AML-193 (cell line): Measurements from ENCODE around the gene TMCC1.
"Not testable (repeated sequence)": the region's sequence is repeated elsewhere in the genome, so short reads cannot be mapped to it uniquely, and the experiment has no call there.

Source experiments
- DNase-seq, 2 experiments: peaks; one replicate each; lab custom pipeline; 2025; lab: John Stamatoyannopoulos, UW

TMCC1 gene

DNA sequence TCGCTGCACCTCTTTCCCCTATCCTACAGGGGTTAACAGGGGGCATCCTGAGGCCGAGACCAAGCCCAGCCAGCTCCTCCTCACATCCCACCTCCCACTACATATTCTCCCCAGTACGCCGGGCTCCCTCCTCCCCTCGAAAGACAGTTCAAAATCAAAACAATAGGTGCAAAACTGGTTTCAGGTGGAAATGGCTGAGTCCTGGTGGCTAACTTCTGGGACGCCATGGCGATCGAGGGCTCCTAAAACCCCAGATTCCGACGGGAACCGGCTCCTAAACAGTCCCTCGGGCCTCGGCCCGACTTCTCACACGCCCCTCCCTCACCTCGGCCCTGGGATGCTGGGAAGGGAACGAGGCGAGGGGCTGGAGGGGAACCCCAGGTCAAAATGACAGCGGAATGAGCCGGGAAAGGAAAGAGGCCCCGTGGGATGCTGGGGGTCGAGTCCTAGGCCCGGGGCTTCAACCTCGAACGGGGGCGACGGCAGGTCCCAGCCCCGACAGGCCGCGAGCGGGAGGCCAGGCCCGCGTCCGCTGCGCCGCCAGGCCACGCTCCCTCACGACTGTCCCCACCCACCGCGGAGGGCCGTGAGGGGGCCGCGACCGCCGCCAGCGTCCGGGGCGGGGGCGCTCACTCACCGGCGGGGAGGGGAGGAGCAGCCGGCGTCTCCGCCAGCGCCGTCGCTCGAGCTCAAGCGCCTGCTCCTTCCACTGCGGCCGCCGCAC lies 492 bp downstream of the TMCC1 start:
- peak in 1 of 2 experiments; percentile 57 for DNase-seq

DNA sequence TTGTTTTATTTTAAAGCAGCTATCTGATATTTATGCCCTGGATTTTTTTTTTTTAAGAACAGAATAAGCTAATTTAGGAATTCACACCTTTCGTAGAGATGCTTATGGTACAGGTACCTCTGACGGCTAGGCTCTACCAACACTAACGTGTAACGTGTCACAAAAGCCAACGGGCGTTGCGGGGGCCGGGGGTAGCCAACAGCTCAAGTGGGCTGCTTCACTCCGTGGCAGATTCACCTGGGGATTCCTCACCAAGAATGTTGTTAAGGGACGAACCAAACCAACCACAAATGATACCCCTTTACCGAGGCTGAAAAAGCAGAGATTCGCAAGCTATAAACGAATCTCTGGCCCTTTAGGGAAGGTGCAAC lies 1.0 kb downstream of the TMCC1 start:
- DNase-seq, result no peak

DNA sequence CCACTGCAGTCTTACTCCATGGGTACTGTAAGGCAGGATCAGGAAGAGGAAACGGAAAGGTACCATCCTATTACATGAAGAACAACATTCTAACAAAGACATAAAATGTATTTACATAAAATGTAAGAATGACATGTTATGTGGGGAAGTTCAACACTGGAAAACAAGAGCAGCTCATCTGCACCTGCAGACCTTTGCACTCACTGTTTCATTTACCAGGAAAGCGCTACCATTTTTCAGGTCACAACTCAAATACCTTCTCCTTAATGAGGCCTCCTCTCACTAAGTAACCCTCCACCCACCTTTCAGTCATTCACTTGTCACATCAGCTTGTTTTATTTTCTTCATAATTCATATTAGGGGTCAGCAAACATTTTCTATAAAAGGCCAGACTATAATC lies 2.6 kb downstream of the TMCC1 start:
- no peak for DNase-seq

DNA sequence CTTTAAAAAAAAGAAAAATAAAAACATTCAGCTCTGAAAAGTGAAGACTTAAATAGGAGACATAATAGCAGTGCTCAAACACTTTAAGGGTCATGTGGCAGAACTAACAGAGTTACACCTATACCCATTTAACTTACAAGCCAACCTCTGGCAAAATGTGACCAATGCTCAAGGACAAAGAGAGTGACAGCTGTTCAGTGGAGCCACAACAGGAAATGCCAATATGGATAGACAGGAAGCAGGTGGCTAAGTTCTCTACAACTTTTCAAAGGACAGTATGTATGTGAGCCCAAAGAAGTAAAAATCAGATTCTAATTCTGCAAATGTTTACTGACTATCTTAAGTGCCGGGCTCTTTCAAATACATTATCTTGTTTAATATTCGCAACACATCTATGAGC lies 3.4 kb downstream of the TMCC1 start:
- peak; percentile 77 to 86 for DNase-seq

DNA sequence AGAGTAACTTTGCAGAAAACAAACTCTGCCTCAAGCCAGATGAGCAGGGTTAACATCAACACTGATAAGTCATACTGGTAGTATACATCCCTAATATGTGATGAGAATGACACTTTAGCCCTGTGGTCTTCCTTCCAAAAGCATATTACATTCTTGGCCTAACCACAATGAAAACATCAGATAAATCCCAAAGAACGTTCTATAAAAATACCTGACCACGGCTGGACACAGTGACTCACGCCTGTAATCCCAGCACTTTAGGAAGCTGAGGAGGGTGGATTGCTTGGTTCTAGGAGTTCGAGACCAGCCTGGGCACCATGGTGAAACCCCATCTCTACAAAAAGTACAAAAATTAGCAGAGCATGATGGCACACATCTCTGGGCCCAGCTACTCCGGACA lies 4.7 kb downstream of the TMCC1 start:
- DNase-seq, result no peak

GRCh38 chr3:129881261-129881660 lies 12.2 kb downstream of the TMCC1 start:
- no peak for DNase-seq

GRCh38 chr3:129878355-129878754 lies 15.2 kb downstream of the TMCC1 start:
- DNase-seq, result no peak

- DNase-seq, result not testable (repeated sequence)
Observed at GRCh38 chr3:129874479-129874878, 19.0 kb downstream of the TMCC1 start.

DNA sequence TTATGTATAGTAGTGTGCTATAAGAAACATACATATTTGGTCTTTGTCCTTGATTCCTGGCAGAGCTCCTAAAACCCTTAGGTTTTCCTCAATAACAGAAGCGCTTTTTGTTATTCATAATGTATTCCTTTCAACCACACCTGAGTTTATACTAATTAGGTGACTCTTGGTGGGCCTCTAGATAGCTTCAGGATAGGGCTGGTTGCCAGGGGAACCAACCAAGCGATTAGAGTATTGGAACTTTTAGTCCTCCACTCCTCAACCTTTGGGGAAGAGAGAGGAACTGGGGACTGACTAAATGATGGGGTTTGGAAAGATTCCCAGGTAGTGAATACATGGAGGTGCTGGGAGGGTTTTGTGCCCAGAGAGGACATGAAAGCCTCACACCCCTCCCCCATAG lies 24.6 kb downstream of the TMCC1 start:
- DNase-seq, result no peak

DNA sequence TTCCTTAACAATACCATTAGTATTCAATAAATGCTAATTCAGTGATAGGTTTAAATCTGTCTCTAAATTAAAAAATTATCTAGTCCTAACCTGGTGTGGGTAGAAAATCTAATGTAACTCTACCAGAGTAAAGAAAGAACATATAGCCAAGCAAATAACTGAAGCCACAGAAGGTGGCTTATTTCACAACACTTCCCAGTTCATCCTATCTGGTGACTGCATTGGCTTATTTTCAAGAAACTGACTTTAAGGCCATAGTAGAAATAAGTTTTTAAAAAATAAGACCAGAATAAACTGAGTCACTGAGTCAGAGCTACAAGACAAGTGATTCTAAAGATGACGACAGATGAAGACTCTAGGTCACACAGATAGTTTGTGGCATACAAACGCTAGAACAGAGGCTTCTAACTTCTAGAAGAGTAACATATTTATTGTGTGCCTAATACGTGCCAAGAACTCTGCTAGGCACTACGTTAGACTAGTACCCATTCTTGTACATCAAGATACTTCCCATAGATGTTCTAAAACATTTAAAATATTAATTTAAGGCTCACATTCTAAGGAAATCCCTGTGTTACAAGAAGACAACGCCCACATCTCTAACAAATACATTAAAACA lies 25.9 kb downstream of the TMCC1 start:
- peak; percentile 62 to 73 for DNase-seq

DNA sequence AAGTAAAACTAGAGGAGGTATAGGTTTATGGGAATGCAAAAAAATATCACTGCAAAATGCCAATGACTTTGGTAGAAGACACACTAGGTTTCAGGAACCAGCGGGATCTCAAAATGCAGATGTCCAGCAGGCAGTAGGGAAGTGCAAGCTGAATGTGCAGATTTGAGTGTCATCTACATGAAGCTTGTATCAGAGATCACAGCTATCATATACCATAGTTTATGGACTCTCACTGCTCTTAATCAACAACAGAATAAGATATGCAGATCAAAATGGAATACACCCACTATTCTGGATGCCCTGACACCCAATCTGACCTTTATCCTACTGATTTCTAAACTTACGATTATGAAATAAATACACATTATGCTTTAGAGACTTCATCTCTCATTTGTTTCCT lies 27.7 kb downstream of the TMCC1 start:
- DNase-seq, result no peak

DNA sequence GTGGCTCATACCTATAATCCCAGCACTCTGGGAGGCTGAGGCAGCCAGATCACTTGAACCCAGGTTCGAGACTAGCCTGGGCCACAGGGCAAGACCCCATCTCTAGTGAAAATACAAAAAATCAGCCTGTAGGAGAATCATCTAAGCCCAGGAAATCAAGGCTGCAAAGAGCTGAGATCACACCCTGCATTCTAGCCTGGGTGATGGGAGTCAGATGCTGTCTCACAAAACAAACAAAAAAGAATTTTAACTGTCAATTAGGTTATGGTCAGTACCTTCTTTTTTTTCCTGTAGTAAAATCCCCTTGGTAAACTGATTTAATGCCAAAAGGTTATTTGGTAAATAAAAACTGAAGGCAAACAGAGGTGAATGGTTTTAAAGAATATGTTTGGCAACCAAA lies 29.0 kb downstream of the TMCC1 start:
- DNase-seq, result no peak

DNA sequence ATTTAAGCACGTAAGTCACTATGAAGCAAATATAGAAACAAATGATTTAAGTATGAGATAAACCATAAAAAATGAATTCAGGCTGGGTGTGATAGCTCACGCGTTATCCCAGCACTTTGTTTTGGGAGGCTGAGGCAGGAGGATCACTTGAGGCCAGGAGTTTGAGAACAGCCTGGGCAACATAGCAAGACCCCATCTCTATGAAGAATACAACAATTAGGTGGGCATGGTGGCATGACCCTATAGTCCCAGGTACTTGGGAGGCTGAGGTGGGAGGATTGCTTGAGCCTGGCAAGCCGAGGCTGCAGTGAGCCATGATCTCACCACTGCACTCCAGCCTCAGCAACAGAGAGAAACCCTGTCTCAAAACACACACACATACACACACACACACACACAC lies 34.2 kb downstream of the TMCC1 start:
- no peak for DNase-seq

DNA sequence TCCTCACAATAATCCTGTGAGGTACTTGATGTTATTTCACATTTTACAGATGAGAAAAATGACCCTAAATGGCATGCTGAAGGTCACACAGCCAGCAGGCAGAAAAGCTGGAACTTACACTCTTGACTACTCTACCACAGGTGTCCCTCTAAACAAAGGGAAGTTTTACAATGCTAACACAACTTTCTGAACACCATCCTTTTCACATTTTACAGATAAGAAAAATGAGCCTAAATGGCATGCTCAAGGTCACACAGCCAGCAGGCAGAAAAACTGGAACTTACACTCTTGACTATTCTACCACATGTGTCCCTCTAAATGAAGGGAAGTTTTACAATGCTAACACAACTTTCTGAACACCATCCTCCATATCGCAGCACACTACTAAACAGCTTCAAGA lies 35.6 kb downstream of the TMCC1 start:
- DNase-seq, result no peak

- not testable (repeated sequence) for DNase-seq
Observed at GRCh38 chr3:129856790-129857189, 36.7 kb downstream of the TMCC1 start.

DNA sequence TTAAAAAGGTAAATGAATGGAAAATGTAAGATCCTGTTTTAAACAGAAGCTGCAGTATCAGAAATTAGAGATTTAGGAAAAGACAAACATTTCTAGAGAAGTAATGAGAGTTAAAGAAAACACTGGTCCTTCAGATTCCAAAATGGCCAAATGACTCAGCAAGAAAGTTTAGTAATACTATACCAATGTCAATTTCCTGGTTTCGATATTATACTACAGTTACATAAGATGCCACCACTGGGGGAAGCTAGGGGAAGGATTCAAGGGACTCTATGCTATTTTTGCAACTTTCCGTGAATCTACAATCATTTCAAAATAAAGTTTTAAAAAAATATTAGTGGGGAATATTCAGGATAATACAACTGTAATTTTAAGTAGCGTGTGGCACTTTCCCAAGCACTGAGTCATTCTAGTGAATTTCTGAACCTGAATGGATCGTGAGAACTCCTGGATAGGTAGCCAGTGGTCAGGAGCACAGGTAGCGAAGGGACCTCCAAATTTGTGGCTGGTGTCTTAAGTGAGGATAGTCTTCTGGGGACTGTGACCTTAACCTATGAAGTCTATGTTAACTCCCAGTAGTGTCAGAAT lies 37.6 kb downstream of the TMCC1 start:
- peak; percentile 87 to 91 for DNase-seq

DNA sequence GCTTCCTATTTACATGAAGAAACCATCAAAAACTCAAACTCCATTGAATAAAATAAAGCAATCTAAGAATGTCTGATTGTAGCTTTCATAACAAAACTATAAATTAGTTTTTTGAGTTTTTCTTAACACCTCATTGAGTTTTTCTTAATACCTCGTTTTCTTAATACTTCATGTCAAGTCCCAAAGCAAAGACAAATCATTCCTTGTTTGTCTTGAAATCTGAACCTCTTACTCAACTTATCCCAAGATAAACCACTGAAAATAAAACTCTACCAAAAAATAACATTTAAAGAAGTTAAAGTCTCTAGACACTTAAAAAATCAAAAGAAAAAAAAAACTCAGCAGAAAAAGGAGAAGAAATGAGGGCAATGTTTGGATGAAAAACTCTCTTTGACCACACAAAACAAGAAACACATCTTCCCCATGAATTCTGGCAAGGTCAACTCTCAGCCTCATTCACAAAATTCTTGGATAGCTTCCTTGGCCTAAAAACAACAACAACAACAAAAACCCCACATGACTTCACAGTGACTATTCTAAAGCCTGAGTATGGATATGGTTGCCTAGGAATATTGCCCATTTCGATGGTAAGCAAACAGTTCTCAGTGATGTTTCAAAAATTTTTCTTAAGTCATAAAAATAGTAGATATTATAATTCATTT lies 38.2 kb downstream of the TMCC1 start:
- DNase-seq, result no peak

DNA sequence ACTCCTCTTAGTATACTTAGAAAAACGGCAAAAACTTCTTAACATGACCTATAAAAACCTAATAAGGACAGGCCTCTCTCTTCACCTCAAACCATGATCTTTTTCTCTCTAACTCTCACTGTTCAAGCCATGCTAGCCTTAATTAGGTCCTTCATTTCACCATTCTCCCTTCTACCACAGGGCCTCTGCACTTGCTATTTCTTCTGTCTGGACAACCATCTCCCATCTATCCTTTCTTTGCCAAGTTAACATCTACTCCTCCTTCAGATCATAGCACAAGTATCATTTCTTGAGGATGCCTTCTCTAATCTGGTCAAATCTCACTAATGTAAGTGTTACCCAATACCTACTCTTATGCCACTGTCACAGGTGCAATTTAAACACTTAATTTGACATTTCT lies 39.1 kb downstream of the TMCC1 start:
- DNase-seq, result no peak

DNA sequence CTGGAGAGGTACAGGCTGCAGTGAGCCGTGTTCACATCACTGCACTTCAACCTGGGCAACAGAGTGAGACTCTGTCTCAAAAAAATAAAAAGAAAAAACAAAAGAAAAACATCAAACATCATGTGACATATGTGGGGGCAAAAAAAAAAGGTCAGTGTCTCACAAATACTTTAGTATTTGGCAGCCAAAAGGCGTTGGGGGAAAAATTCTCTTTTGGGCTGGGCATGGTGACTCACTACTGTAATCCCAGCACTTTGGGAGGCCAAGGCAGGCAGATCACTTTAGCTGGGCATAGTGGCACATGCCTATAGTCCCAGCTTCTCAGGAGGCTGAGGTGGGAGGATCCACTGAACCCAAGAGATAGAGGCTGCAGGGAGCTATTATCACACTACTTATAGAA lies 47.6 kb downstream of the TMCC1 start:
- no peak for DNase-seq

GRCh38 chr3:129840707-129841360 lies 52.7 kb downstream of the TMCC1 start:
- no peak for DNase-seq

DNA sequence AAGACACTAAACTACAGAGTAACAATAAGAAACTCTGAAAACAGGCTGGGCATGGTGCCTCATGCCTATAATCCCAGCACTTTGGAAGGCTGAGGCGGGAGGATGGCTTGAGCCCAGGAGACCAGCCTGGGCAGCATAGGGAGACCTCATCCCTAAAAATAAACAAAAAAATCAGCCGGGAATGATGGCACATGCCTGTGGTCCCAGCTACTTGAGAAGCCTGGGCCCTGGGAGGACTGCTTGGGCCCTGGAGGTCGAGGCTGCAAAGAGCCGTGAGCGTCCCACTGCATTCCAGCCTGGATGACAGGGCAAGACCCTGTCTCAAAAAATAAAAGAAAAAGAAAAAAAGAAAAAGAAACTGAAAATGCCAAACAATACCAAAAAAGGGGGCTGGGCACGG lies 55.4 kb downstream of the TMCC1 start:
- no peak for DNase-seq

- no peak for DNase-seq
Observed at GRCh38 chr3:129837065-129837642, 56.4 kb downstream of the TMCC1 start.
